Measurements from ENCODE around the gene SECISBP2.
A peak's percentile ranks its signal among the peaks of the same experiment; 100 is the strongest.

SECISBP2 gene

DNA sequence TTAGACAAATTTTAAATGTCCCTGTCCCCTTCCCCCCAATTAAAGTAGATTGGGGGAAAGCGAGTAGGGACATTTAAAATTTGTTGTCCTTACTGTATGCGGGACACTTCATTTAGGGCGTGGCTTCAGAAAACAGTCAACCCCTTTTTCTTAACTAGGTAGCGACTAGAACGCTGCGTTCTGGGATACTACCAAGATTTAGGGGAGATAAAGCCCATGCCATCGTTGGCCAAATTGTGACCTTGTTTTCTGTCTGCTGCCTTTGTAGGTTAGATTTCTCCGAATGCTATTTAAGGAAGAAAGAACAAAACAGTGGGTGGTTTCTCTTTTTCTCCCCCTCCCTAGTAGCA, 6.1 kb upstream of the SECISBP2 start:
- H3K36me3 ChIP-seq: peaks cover 12 to 51% (median 39%) of the 10 kb centered on the region in 11 experiments; a peak in 21 of 22 replicates
- H3K4me1 ChIP-seq: peaks cover 30 to 50% (median 41%) of the 10 kb centered on the region in 10 experiments
- H3K27ac ChIP-seq: peak overlapping the region; percentile 63 to 100 (median 93)
- H3K27me3 ChIP-seq: no peaks in the 10 kb centered on the region
- H4K20me1 ChIP-seq: peaks cover 0 to 42% (median 39%) of the 10 kb centered on the region in 11 experiments; a peak in 17 of 22 replicates
- H3K9me3 ChIP-seq (replicated peaks in 1 of 11): no peaks in the 10 kb centered on the region
- H3K4me2 ChIP-seq: peak overlapping the region; percentile 75 to 100 (median 93)
- H3K9ac ChIP-seq: peak overlapping the region; percentile 91 to 98 (median 95)
- TF ChIP-seq Cebpa-rat (IDR thresholded peaks at IDR 0.05): no peak
- peak overlapping the region; percentile 80 to 98 (median 88) for H3K4me3 ChIP-seq

DNA sequence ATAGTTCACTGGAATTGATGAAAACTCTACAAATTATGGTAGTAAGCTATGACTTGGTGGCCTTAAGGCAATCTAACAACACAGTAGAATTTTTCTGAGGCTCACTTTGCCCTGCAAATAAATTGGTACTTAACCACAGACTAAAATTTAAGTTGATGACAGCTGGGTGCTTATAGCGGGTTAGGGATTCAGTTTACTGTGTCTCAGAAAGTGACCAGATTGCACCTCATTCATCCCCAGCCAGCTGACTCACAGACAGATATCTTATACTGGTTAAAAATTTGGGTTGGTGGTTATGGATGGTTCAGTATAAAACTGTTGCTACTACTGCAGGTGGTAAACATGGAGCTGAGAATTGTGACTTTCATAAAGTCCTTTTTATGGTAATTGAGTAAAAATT, 4.5 kb upstream of the SECISBP2 start:
- Histone ChIP-seq H3K4me1 (peaks cover 39 to 57% (median 49%) of the 10 kb centered on the region in 10 experiments), H3K4me2 (peak overlapping the region; percentile 75 to 100 (median 93))
- TF ChIP-seq Cebpa-rat (IDR thresholded peaks at IDR 0.05): no peak

GRCh38 chr9:89314955-89315354, 3.3 kb upstream of the SECISBP2 start:
- peaks cover 0 to 49% (median 39%) of the 10 kb centered on the region in 11 experiments; a peak in 17 of 22 replicates for H4K20me1 ChIP-seq
- peak overlapping the region; percentile 20 to 100 (median 91); a peak in 17 of 22 replicates for H3K27ac ChIP-seq
- peak overlapping the region; percentile 91 to 98 (median 95); a peak in 21 of 22 replicates for H3K9ac ChIP-seq
- H3K36me3 ChIP-seq: peaks cover 13 to 65% (median 49%) of the 10 kb centered on the region in 11 experiments; a peak in 21 of 22 replicates
- H3K27me3 ChIP-seq: no peaks in the 10 kb centered on the region
- TF ChIP-seq Cebpa-rat (IDR thresholded peaks at IDR 0.05): no peak
- peaks cover 35 to 56% (median 48%) of the 10 kb centered on the region in 10 experiments for H3K4me1 ChIP-seq
- peak overlapping the region in 9 of 10 experiments; percentile 80 to 98 (median 89); a peak in 15 of 20 replicates for H3K4me3 ChIP-seq
- H3K4me2 ChIP-seq: peak overlapping the region; percentile 75 to 100 (median 93)
- H3K9me3 ChIP-seq (replicated peaks in 1 of 11): no peaks in the 10 kb centered on the region

More for the DNA sequence above, 4.5 kb upstream of the SECISBP2 start:
- Histone ChIP-seq H3K9ac (peak overlapping the region; percentile 91 to 98 (median 95)), H3K27me3 (no peaks in the 10 kb centered on the region), H3K4me3 (peak overlapping the region; percentile 80 to 98 (median 88); a peak in 19 of 20 replicates), H3K9me3 (replicated peaks in 1 of 11) (no peaks in the 10 kb centered on the region), H4K20me1 (peaks cover 0 to 42% (median 39%) of the 10 kb centered on the region in 11 experiments; a peak in 17 of 22 replicates), H3K36me3 (peaks cover 13 to 60% (median 48%) of the 10 kb centered on the region in 11 experiments; a peak in 21 of 22 replicates), H3K27ac (peak overlapping the region; percentile 45 to 100 (median 93); a peak in 18 of 22 replicates)

DNA sequence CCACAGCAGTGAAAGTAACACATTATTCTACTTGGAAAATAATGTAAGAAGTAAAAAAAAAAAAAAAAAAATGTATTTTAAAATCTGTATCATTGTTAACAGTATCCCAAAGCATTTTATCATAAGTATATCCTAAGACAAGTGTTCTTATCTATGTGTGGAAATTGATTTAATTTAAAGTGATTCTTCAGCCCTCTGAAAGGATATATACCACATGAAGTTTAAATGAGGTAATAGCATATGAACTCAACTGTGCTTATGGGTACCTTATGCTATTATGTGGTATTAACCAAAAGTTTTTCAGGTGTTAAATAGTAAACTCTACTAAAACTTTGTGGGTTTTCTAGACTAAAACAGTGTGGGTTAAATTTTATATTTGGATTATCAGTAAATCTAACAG, 2.8 kb upstream of the SECISBP2 start:
- Histone ChIP-seq H3K9ac (no peak overlapping the region; a peak in 1 of 22 replicates), H4K20me1 (peaks cover 0 to 50% (median 39%) of the 10 kb centered on the region in 11 experiments; a peak in 17 of 22 replicates), H3K27me3 (no peaks in the 10 kb centered on the region), H3K36me3 (peaks cover 13 to 70% (median 54%) of the 10 kb centered on the region in 11 experiments; a peak in 21 of 22 replicates), H3K4me3 (no peak overlapping the region), H3K4me2 (peak overlapping the region in 4 of 11 experiments; percentile 7 to 93 (median 17); a peak in 6 of 22 replicates), H3K9me3 (replicated peaks in 1 of 11) (no peaks in the 10 kb centered on the region), H3K27ac (0 out of 22 replicates have a peak overlapping the region, but pooled peaks of 1 of the 11 experiments have one; percentile 7), H3K4me1 (peaks cover 41 to 60% (median 52%) of the 10 kb centered on the region in 10 experiments)
- no peak for TF ChIP-seq Cebpa-rat (IDR thresholded peaks at IDR 0.05)

DNA sequence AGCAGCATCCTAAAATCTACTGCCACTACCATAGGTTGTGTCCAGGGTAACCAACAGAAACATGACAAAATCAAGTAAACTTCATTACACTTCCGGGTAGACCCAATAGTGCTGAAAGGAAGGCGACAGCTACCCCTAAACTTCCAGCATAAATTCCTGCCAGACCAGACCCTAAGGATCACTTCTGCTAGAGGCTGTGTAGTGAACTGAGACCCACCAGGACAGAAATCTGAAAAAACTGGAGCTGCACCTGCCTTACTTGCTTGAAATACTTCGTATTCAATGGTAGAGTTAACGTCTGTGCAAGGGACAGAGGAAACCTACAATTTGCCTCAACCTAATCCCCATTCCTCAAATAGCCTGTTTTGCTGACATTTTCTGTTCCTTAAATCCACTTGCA, 1.0 kb upstream of the SECISBP2 start:
- no peaks in the 10 kb centered on the region for H3K9me3 ChIP-seq (replicated peaks in 1 of 11)
- H3K36me3 ChIP-seq: peaks cover 13 to 86% (median 58%) of the 10 kb centered on the region in 11 experiments; a peak in 21 of 22 replicates
- H3K4me1 ChIP-seq: peaks cover 41 to 64% (median 59%) of the 10 kb centered on the region in 10 experiments
- H3K4me3 ChIP-seq: peak overlapping the region in 6 of 10 experiments; percentile 52 to 80 (median 70); a peak in 11 of 20 replicates
- H3K27ac ChIP-seq: peak overlapping the region in 10 of 11 experiments; percentile 97 to 100 (median 99); a peak in 20 of 22 replicates
- H3K4me2 ChIP-seq: peak overlapping the region; percentile 82 to 95 (median 91)
- TF ChIP-seq Cebpa-rat (IDR thresholded peaks at IDR 0.05): no peak
- H3K9ac ChIP-seq: peak overlapping the region; percentile 21 to 100 (median 98); a peak in 20 of 22 replicates
- H4K20me1 ChIP-seq: peaks cover 0 to 44% (median 30%) of the 10 kb centered on the region in 11 experiments; a peak in 17 of 22 replicates
- H3K27me3 ChIP-seq: no peaks in the 10 kb centered on the region

DNA sequence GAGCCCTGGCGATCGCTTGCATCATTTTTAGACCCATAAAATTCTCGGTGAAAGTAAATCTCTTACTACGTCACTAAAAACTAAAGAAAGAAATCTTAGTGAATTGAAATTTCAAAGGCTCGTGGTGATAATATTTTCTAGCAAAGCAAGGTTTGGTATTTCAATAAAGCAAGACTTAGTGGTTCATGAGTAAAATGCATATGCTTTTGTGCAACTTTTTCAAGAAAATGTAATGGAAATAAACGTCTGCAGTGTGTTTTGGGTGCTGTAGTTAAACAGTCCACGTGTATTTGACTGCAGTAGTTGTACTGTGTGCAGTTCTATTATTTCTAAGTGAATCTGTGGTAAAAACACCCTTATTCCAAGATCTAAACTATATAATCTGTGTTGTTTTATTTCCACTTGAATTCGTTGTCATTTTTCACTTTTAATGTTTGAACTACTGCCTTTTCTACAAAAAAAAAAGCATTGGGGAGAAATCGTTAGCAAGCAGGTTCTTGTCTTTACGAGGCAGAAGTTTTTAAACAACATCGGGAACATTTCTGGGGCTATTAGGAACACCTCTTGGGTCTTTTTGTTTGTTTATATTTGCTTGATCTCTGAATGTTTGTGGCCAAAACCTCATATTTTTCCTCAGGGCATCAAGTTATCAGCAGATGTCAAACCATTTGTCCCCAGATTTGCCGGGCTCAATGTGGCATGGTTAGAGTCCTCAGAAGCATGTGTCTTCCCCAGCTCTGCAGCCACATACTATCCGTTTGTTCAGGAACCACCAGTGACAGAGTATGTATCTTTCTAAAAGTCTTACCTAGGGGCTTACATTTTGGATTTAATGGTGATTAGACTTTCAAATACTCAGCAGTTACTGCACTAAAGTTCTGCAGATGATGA, 960 bp downstream of the SECISBP2 start:
- peak in 2 of 11 experiments; percentile 25 to 48; a peak in 3 of 22 replicates for TF ChIP-seq Cebpa-rat (IDR thresholded peaks at IDR 0.05)
- H3K9me3 ChIP-seq (replicated peaks in 1 of 11): no peaks in the 10 kb centered on the region
- H3K4me1 ChIP-seq: peaks cover 33 to 54% (median 49%) of the 10 kb centered on the region in 10 experiments
- peak overlapping the region; percentile 52 to 80 (median 73) for H3K4me3 ChIP-seq
- H3K4me2 ChIP-seq: peak overlapping the region; percentile 83 to 97 (median 92)
- H3K36me3 ChIP-seq: peaks cover 13 to 83% (median 59%) of the 10 kb centered on the region in 11 experiments; a peak in 21 of 22 replicates
- H3K9ac ChIP-seq: peak overlapping the region; percentile 94 to 100 (median 98)
- no peaks in the 10 kb centered on the region for H3K27me3 ChIP-seq
- peak overlapping the region; percentile 95 to 100 (median 99) for H3K27ac ChIP-seq
- peaks cover 6 to 44% (median 26%) of the 10 kb centered on the region in 11 experiments; a peak in 20 of 22 replicates for H4K20me1 ChIP-seq

GRCh38 chr9:89323390-89323789, 5.1 kb downstream of the SECISBP2 start:
- peaks cover 31 to 86% (median 61%) of the 10 kb centered on the region in 11 experiments for H3K36me3 ChIP-seq
- H3K4me2 ChIP-seq: peak overlapping the region in 3 of 11 experiments; percentile 16 to 19 (median 17); a peak in 1 of 22 replicates
- no peak overlapping the region; a peak in 1 of 22 replicates for H3K9ac ChIP-seq
- H3K4me1 ChIP-seq: peaks cover 13 to 30% (median 21%) of the 10 kb centered on the region in 10 experiments
- H3K9me3 ChIP-seq (replicated peaks in 1 of 11): no peaks in the 10 kb centered on the region
- peaks cover 14 to 62% (median 33%) of the 10 kb centered on the region in 11 experiments; a peak in 19 of 22 replicates for H4K20me1 ChIP-seq
- no peak overlapping the region for H3K27ac ChIP-seq
- H3K4me3 ChIP-seq: no peak overlapping the region
- peak in 6 of 11 experiments; percentile 18 to 66 (median 58); a peak in 9 of 22 replicates for TF ChIP-seq Cebpa-rat (IDR thresholded peaks at IDR 0.05)
- no peaks in the 10 kb centered on the region for H3K27me3 ChIP-seq

- peaks cover 15 to 66% (median 40%) of the 10 kb centered on the region in 11 experiments; a peak in 20 of 22 replicates for H4K20me1 ChIP-seq
Measured at GRCh38 chr9:89325733-89326132, 7.4 kb downstream of the SECISBP2 start.

More at GRCh38 chr9:89325733-89326132, 7.4 kb downstream of the SECISBP2 start:
- no peak overlapping the region for H3K27ac ChIP-seq
- no peaks in the 10 kb centered on the region for H3K9me3 ChIP-seq (replicated peaks in 1 of 11)
- H3K27me3 ChIP-seq: no peaks in the 10 kb centered on the region
- H3K9ac ChIP-seq: no peak overlapping the region
- H3K4me3 ChIP-seq: no peak overlapping the region
- H3K36me3 ChIP-seq: peaks cover 54 to 97% (median 79%) of the 10 kb centered on the region in 11 experiments
- H3K4me1 ChIP-seq: peaks cover 0 to 16% (median 7%) of the 10 kb centered on the region in 10 experiments; a peak in 11 of 20 replicates
- TF ChIP-seq Cebpa-rat (IDR thresholded peaks at IDR 0.05): no peak
- H3K4me2 ChIP-seq: no peak overlapping the region

Measured in BLaER1 treated with 17β-estradiol and CSF1 and Interleukin-3, amounts not matched to agents 10 nM and 100 nM (cell line).